BE2C (cell line): ENCODE measurements around the gene SGF29. TPM values are rescaled to one million over a fixed set of nuclear protein-coding genes. Genes with fewer than 3 reads are reported as not detected.

ENCODE experiments used
- DNase-seq: peaks from one replicate; pipeline ENCODE4 v3.0.0-alpha.2; 2020
- H3K27me3 ChIP-seq: fragments of 250-450 bp; sonication (Bioruptor Pico); 2 replicates; pipeline ENCODE4 v1.5.1; 2020; ENCODE audit warnings: mild to moderate bottlenecking
- H3K36me3 ChIP-seq: fragments of 250-450 bp; sonication (Bioruptor Pico); 2 replicates; pipeline ENCODE4 v1.5.1; 2020; ENCODE audit warnings: mild to moderate bottlenecking
- H3K4me1 ChIP-seq: fragments of 250-450 bp; sonication (Bioruptor Pico); 2 replicates; pipeline ENCODE4 v1.5.1; 2020
- H3K4me3 ChIP-seq: 2 replicates; pipeline ENCODE4 v1.5.1; 2011; ENCODE audit warnings: low read depth, low read length
- H3K9me3 ChIP-seq: fragments of 250-450 bp; sonication (Bioruptor Pico); 2 replicates; pipeline ENCODE4 v1.5.1; 2020
- polyA plus RNA-seq: library from polyadenylated mRNA; unstranded; fragments of >200 nt; gene quantifications from one replicate; pipeline ENCODE4 v1.2.1, GENCODE V29; 2012; ENCODE audit warnings: low read depth, missing spikeins; ENCODE audit not compliant: insufficient read length, insufficient read depth
- TF ChIP-seq, protein P1 (sequence below): IDR thresholded peaks from 2 replicates; pipeline ENCODE4 v1.5.1; 2012; ENCODE audit warnings: mild to moderate bottlenecking, low read depth, low read length

SGF29 gene
- 85.4 TPM for polyA plus RNA-seq

DNA sequence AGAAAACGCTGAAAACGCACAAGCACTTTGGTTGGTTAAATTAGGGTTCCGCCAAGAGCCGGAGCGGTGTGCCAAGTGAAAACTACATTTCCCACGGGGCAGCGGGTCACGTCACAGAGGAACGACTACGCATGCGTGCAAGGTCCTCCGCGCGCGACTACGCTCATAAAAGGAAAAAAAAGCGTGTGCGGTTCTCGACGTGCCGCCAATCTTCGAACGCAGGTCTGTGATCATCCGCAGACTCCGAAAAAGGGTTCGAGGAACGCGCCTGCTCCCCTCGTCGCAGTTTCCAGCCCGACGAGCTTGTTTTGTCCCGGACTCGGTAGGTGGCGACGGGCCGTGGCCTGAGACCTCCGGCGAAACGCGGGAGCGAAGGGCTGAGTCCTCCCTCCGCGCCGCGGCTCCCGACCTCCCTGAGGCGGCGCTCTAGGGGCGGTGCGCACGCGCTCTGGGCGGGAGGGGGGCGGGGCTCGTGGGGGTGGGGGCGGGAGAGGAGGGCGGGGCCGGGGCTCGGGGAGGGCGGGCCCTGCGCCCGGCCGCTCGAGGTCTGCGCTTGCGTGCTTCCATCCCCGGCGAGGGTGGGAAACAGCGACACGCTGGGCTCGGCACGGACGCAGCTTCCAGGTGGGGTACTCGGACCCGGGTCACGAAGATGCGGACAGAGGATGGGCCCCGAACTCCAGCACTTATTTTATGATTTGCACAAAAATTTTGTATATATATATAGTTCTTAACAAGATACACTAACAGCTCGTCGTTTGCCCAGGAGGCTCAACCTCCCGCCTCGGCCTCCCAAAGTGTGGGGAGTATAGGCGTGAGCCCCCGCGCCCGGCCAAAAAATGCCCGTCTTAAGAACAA lies at the start of gene SGF29:
SGF29 (plus strand) TSS at position 145 of the 858 bp plus-strand sequence. CDS start 27,150 bp downstream, outside the sequence.
- H3K27me3 ChIP-seq, result no peaks in the 10 kb centered on the region
- H3K9me3 ChIP-seq, result no peaks in the 10 kb centered on the region
- TF ChIP-seq, protein P1, sequence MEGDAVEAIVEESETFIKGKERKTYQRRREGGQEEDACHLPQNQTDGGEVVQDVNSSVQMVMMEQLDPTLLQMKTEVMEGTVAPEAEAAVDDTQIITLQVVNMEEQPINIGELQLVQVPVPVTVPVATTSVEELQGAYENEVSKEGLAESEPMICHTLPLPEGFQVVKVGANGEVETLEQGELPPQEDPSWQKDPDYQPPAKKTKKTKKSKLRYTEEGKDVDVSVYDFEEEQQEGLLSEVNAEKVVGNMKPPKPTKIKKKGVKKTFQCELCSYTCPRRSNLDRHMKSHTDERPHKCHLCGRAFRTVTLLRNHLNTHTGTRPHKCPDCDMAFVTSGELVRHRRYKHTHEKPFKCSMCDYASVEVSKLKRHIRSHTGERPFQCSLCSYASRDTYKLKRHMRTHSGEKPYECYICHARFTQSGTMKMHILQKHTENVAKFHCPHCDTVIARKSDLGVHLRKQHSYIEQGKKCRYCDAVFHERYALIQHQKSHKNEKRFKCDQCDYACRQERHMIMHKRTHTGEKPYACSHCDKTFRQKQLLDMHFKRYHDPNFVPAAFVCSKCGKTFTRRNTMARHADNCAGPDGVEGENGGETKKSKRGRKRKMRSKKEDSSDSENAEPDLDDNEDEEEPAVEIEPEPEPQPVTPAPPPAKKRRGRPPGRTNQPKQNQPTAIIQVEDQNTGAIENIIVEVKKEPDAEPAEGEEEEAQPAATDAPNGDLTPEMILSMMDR, result peak; percentile 11; the same call in 1 of the 2 replicates
- peak; percentile 88 for DNase-seq
- H3K36me3 ChIP-seq, result peaks cover 6% of the 10 kb centered on the region; the same call in 1 of the 2 replicates
- H3K4me1 ChIP-seq, result no peaks in the 10 kb centered on the region
- peak within 1 kb of the TSS; percentile 77 for H3K4me3 ChIP-seq

DNA sequence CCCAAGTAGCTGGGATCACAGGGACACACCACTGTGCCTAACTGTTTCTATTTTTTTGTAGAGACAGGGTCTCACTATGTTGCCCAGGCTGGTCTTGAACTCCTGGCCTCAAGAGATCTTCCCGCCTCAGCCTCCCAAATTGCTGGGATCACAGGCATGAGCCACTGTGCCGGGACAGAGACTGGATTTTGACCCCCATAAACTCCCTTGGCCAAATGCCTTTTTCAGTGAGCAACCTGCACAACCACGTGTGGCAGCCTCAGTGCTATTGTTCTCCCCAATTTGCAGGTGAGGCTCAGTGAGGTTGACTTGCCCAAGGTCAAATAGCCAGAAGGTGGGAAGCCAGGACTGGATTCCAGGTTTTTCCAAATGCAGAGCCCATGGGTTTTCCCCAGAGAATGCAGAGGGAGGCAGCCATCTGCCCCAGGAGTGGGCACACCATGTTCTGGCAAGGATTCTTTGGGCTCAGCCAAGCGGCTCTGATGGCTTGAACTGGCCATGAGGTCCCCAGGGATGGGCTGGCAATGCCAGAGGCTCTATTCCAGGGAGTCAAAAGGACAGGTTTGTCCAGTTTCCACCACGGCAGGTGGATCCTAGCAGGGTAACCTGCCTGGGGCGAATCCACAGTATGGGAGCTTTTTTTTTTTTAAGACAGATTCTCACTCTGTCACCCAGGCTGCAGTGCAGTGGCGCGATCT lies 48.9 kb upstream of the SGF29 start:
- no peaks in the 10 kb centered on the region for H3K27me3 ChIP-seq
- DNase-seq, result no peak
- TF ChIP-seq, protein P1, result no peak
- H3K4me1 ChIP-seq, result no peaks in the 10 kb centered on the region
- H3K9me3 ChIP-seq, result no peaks in the 10 kb centered on the region
- H3K36me3 ChIP-seq, result no peaks in the 10 kb centered on the region
- H3K4me3 ChIP-seq, result no peak overlapping the region

- Histone ChIP-seq H3K4me3 (no peak overlapping the region), H3K9me3 (no peaks in the 10 kb centered on the region), H3K27me3 (no peaks in the 10 kb centered on the region), H3K4me1 (no peaks in the 10 kb centered on the region), H3K36me3 (no peaks in the 10 kb centered on the region)
- TF ChIP-seq, protein P1, result no peak
- no peak for DNase-seq
Observed at GRCh38 chr16:28505489-28506137, 48.1 kb upstream of the SGF29 start.

DNA sequence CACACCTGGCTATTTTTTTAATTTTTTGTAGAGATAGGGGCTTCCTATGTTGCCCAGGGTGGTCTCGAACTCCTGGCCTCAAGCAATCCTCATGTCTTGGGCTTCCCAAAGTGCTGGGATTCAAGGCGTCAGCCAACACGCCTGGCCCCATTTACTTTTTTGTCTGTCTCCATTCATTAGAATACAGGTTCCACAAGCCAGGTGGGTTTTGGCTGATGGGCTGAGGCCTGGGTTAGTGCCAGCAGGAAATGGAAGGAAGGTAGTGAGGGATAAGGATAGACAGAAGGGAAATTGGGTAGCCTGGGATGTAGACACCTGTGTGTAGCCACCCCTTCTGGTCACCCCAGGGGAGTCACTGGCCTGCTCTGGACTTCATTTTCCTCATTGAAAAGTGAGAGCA lies 42.7 kb upstream of the SGF29 start:
- DNase-seq, result no peak
- Histone ChIP-seq H3K4me1 (no peaks in the 10 kb centered on the region), H3K27me3 (no peaks in the 10 kb centered on the region), H3K36me3 (no peaks in the 10 kb centered on the region), H3K4me3 (no peak overlapping the region), H3K9me3 (no peaks in the 10 kb centered on the region; the same call in 1 of the 2 replicates)
- TF ChIP-seq, protein P1, result no peak

- no peaks in the 10 kb centered on the region for H3K36me3 ChIP-seq
- DNase-seq, result no peak
- H3K9me3 ChIP-seq, result no peaks in the 10 kb centered on the region; the same call in 1 of the 2 replicates
- H3K4me3 ChIP-seq, result no peak overlapping the region
- H3K4me1 ChIP-seq, result no peaks in the 10 kb centered on the region
- no peaks in the 10 kb centered on the region for H3K27me3 ChIP-seq
- TF ChIP-seq, protein P1, result no peak
Observed at GRCh38 chr16:28511801-28512789, 41.6 kb upstream of the SGF29 start.
